Neural cell (in vitro differentiated cells): ENCODE results near the gene ZBTB7C.

Source experiments
- CTCF ChIP-seq: fragments of 450-650 bp; IDR thresholded peaks from 2 replicates; pipeline ENCODE4 v1.5.1; 2014; ENCODE audit warnings: antibody characterized with exemption, mild to moderate bottlenecking, moderate library complexity; ENCODE audit not compliant: poor library complexity, severe bottlenecking
- EP300 ChIP-seq: fragments of 450-650 bp; conservative IDR thresholded peaks from 2 replicates; pipeline ENCODE4 v1.6.1; 2014; ENCODE audit warnings: antibody characterized with exemption, mild to moderate bottlenecking, moderate library complexity; ENCODE audit not compliant: poor library complexity, severe bottlenecking
- POLR2AphosphoS5 ChIP-seq: IDR thresholded peaks from 2 replicates; pipeline ENCODE4 v1.6.1; 2012
- REST ChIP-seq: IDR thresholded peaks from 2 replicates; pipeline ENCODE4 v1.6.1; 2012; ENCODE audit warnings: borderline replicate concordance

- TF ChIP-seq EP300 (no peak), REST (no peak), CTCF (no peak), POLR2AphosphoS5 (no peak)
Measured at GRCh38 chr18:47978141-47978540, 431.0 kb downstream of the ZBTB7C start.
